Stimulated activated CD4-positive, alpha-beta T cell treated with anti-CD3 and anti-CD28 coated beads, Interleukin-1b, Interleukin-23, amount 100 ng/mL, for 24 hours (primary cell): ENCODE measurements around the gene KRT8.

Experiments
- DNase-seq, 4 experiments: peaks; one replicate each; pipeline ENCODE4 v3.0.0-alpha.2; 2020; ENCODE audit warnings: low read depth in 4 of 4, low spot score in 1 of 4

Gene KRT8

DNA sequence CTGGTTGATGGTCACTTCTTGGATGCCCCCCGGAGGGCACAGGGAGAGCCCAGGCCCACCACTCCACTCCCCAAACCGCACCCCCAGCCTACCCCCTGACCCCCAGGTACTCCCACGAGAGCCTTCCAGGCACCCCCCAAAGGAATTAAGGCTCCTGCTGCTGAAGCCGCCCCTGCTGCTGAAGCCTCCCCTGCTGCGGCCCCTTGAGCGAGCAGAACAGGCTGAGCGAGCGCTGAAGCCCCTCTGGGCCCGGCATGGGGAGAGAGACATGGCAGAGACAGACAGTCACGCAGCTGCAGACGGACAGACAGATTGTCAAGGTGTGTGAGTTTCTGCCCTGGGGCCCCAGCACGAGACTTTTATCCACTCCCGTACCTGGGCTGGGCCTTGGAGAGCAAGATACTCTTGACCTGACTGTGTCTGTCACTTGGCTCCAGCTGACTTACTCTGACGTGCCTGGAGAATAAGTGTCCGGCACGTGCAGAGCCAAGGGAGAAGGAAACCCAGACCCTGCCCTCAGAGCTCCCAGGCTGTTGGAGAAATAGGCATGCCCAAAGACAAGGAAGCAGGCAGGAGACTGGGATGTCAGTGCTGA is 56.1 kb downstream of the KRT8 start, which contains the start of gene KRT78:
Gene KRT78, minus strand, starts transcription at position 334 of the 595 bp plus-strand sequence. Its CDS starts 64 bp downstream, at position 270.
- DNase-seq = no peak

DNA sequence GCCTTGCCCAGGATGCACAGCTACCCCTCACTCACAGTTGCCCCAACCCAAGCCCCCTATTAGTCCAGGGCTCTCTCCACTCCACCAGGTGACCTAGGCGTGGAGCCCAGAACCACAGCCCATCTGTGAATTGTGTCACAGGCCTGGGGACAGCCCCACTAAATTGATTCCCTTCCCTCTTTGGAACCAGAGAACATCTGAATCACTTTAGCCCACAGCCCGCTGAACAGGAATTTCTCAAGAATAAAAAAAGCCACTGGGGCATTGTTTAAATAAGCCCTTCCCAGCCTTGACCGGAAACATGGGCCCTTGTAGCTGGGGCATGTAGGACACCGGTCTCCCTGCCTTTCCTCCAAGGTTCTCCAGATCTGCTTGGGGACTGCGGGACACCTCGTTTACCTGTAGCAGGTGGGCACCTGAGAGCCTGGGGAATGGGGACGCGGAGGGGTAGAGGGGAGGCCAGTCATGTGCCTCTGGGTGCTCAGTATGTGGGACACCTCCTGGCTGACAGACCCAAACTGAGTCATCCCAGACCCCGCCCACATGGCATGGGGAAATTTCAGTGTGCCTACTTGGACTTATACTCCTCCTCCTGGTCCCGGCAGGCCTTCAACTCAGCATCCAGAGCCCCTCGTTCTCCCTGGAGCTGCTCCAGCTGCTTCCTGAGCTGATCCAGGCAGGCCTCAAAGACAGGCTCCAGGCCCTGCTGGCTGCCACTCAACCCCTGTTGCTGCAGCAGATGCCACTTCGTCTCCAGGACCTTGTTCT is 57.4 kb downstream of the KRT8 start:
- DNase-seq = no peak
